K562 (cell line): ENCODE data around the gene PSORS1C1. TPM values are rescaled to one million over a fixed set of nuclear protein-coding genes. Genes with fewer than 3 reads are reported as not detected.

Source experiments
- ATAC-seq: fragments of 200-7000 bp; cut with Tn5 transposase; 3 replicates; pipeline ENCODE4 v1.9.1; 2020; ENCODE audit warnings: moderate library complexity
- BruUV-seq: library from RNA; stranded (reverse); fragments of 400-500 nt; replicated peaks from 2 replicates; lab custom pipeline; 2021; lab: Mats Ljungman, UMichigan
- CTCF ChIA-PET: fragments of 300-600 bp; formaldehyde crosslinking; extraction: SDS; loops from one replicate; lab custom pipeline; 2021; ENCODE audit warnings: low intra/inter-chr PET ratio; lab: Yijun Ruan, JAX
- POLR2A ChIA-PET: fragments of 300-600, 350-650 bp; sonication (Branson Sonifier 250); formaldehyde crosslinking; extraction: SDS; loops from one replicate; lab custom pipeline; 2021; ENCODE audit warnings: antibody characterized with exemption, inconsistent platforms; lab: Yijun Ruan, JAX
- DNase-seq, 4 experiments: peaks; one replicate each; pipeline versions ENCODE4 v3.0.0 to v3.0.0-alpha.2; 2011 to 2018; ENCODE audit warnings: low spot score in 3 of 4, mixed read lengths in 3 of 4; ENCODE audit errors: extremely low read depth in 1 of 4
- FAIRE-seq: peaks from 2 replicates; lab custom pipeline; 2011; peaks lifted over from hg19 to GRCh38; lab: Jason Lieb, UNC
- H2AFZ ChIP-seq: 2 replicates; pipeline ENCODE4 v1.6.0; 2011; ENCODE audit warnings: low read depth, low read length, control low read depth, inconsistent platforms
- H3K27ac ChIP-seq: fragments of 200-600 bp; 3 replicates; pipeline ENCODE4 v1.8.0; 2011; ENCODE audit warnings: low read depth, mild to moderate bottlenecking, control low read depth, inconsistent platforms, low read length, moderate library complexity, mixed read lengths; ENCODE audit errors: extremely low read depth
- H3K27me3 ChIP-seq, 2 experiments: fragments of 300-600 bp in 1 of 2; 2 replicates in 1 of 2; 3 replicates in 1 of 2; pipeline versions ENCODE4 v1.6.0 to v1.8.0; 2011; ENCODE audit warnings: inconsistent platforms in 2 of 2, low read length in 2 of 2, mild to moderate bottlenecking in 1 of 2, mixed read lengths in 1 of 2, moderate library complexity in 1 of 2; ENCODE audit not compliant: control insufficient read depth in 2 of 2, insufficient read depth in 2 of 2
- H3K36me3 ChIP-seq: fragments of 300-600 bp; 3 replicates; pipeline ENCODE4 v1.8.0; 2011; ENCODE audit warnings: mild to moderate bottlenecking, low read length, inconsistent platforms; ENCODE audit not compliant: control insufficient read depth, insufficient read depth
- H3K4me1 ChIP-seq, 2 experiments: fragments of 200-600 bp in 1 of 2; replicated peaks in 1 of 2; 2 replicates in 1 of 2; 3 replicates in 1 of 2; pipeline versions ENCODE4 v1.5.1 to v1.8.0; 2011; ENCODE audit warnings: inconsistent platforms in 2 of 2, low read length in 2 of 2, mild to moderate bottlenecking in 1 of 2, mixed read lengths in 1 of 2, moderate library complexity in 1 of 2; ENCODE audit not compliant: control insufficient read depth in 2 of 2, insufficient read depth in 2 of 2
- H3K4me2 ChIP-seq: 2 replicates; pipeline ENCODE4 v1.6.1; 2011; ENCODE audit warnings: low read length, control low read depth, inconsistent platforms, mixed read lengths; ENCODE audit not compliant: insufficient read depth
- H3K4me3 ChIP-seq: fragments of 200-600 bp; sonication (generic), shearing (Covaris generic); 2 replicates; pipeline ENCODE4 v1.5.1; 2016; ENCODE audit warnings: control low read depth, inconsistent platforms
- H3K79me2 ChIP-seq: fragments of 200-600 bp; 3 replicates; pipeline ENCODE4 v1.8.0; 2011; ENCODE audit warnings: low read length, inconsistent platforms; ENCODE audit not compliant: control insufficient read depth, insufficient read depth
- H3K9ac ChIP-seq, 2 experiments: 2 replicates each; pipeline versions ENCODE4 v1.6.0 to v1.6.1; 2011; ENCODE audit warnings: low read depth in 2 of 2, low read length in 2 of 2, control low read depth in 1 of 2, inconsistent platforms in 1 of 2, mild to moderate bottlenecking in 1 of 2, mixed read lengths in 1 of 2; ENCODE audit not compliant: insufficient read depth in 1 of 2
- H3K9me1 ChIP-seq: one replicate; pipeline ENCODE4 v1.6.0; 2011; ENCODE audit warnings: inconsistent platforms, mild to moderate bottlenecking, low read length, moderate library complexity; ENCODE audit not compliant: control insufficient read depth, insufficient read depth
- H3K9me3 ChIP-seq: replicated peaks from 2 replicates; pipeline ENCODE4 v1.5.1; 2011; ENCODE audit warnings: low read depth, low read length, inconsistent platforms; ENCODE audit not compliant: control insufficient read depth, insufficient read depth
- H4K20me1 ChIP-seq: replicated peaks from 2 replicates; pipeline ENCODE4 v1.6.1; 2011; ENCODE audit warnings: low read length, inconsistent platforms, mixed read lengths; ENCODE audit not compliant: control insufficient read depth, insufficient read depth
- FOXA1 ChIP-seq: fragments of 450-650 bp; IDR thresholded peaks from 2 replicates; pipeline ENCODE4 v1.6.1; 2016; ENCODE audit warnings: mild to moderate bottlenecking, borderline replicate concordance
- HMGN3 ChIP-seq: IDR thresholded peaks from 2 replicates; pipeline ENCODE4 v1.6.1; 2011; ENCODE audit warnings: borderline replicate concordance, low read depth, mild to moderate bottlenecking, mixed read lengths, low read length; ENCODE audit not compliant: insufficient read length; ENCODE audit errors: extremely low read depth
- KDM4B ChIP-seq, 2 experiments: fragments of 450-650 bp in 1 of 2; sonication (generic) in 1 of 2; IDR thresholded peaks; 2 replicates each; pipeline ENCODE4 v1.6.1; 2016 to 2017; ENCODE audit warnings: borderline replicate concordance in 2 of 2, antibody characterized with exemption in 1 of 2, low read depth in 1 of 2, mild to moderate bottlenecking in 1 of 2
- KLF10 ChIP-seq: fragments of 250-450 bp; sonication (Bioruptor Pico); IDR thresholded peaks from 2 replicates; pipeline ENCODE4 v1.6.1; 2021; ENCODE audit warnings: matching md5 sums
- POLR2AphosphoS5 ChIP-seq: IDR thresholded peaks from 2 replicates; pipeline ENCODE4 v1.6.1; 2011; ENCODE audit warnings: mild to moderate bottlenecking, low read depth, low read length, moderate library complexity; ENCODE audit not compliant: control insufficient read depth, insufficient read depth
- PYGO2 ChIP-seq: fragments of 450-650 bp; IDR thresholded peaks from 2 replicates; pipeline ENCODE4 v1.6.1; 2016; ENCODE audit warnings: mild to moderate bottlenecking, missing genetic modification characterization, moderate library complexity, missing compliant biosample characterization
- SIN3A ChIP-seq, 2 experiments: fragments of 150-350 bp in 1 of 2; IDR thresholded peaks; 2 replicates each; pipeline ENCODE4 v1.6.1; 2011 to 2016; ENCODE audit warnings: borderline replicate concordance in 2 of 2, low read depth in 2 of 2, low read length in 2 of 2, mild to moderate bottlenecking in 2 of 2, moderate library complexity in 2 of 2; ENCODE audit not compliant: control insufficient read depth in 1 of 2
- SLC30A9 ChIP-seq: fragments of 250-450 bp; sonication (Bioruptor Pico); IDR thresholded peaks from 2 replicates; pipeline ENCODE4 v1.8.0; 2022; ENCODE audit warnings: mild to moderate bottlenecking, moderate library complexity
- SP2 ChIP-seq: IDR thresholded peaks from 2 replicates; pipeline ENCODE4 v1.6.1; 2011; ENCODE audit warnings: mild to moderate bottlenecking, low read depth, low read length, moderate library complexity; ENCODE audit not compliant: poor library complexity, severe bottlenecking; ENCODE audit errors: extremely low read depth
- ZNF311 ChIP-seq: fragments of 250-450 bp; sonication (Bioruptor Pico); IDR thresholded peaks from 2 replicates; pipeline ENCODE4 v1.4.0; 2020; ENCODE audit warnings: mild to moderate bottlenecking, moderate library complexity
- ZNF699 ChIP-seq: fragments of 250-450 bp; sonication (Bioruptor Pico); IDR thresholded peaks from 2 replicates; pipeline ENCODE4 v1.8.0; 2021; ENCODE audit warnings: mild to moderate bottlenecking, moderate library complexity; ENCODE audit not compliant: insufficient replicate concordance
- ZNF76 ChIP-seq: fragments of 250-450 bp; sonication (Bioruptor Pico); IDR thresholded peaks from 2 replicates; pipeline ENCODE4 v1.4.0; 2020; ENCODE audit warnings: mild to moderate bottlenecking, moderate library complexity, borderline replicate concordance
- WGBS: fragments of 100-300 bp; shearing (Covaris generic); methylation state at CpG from one replicate; pipeline ENCODE4 v1.1.6; 2016; ENCODE audit warnings: low coverage, mixed read lengths; ENCODE audit not compliant: insufficient coverage; ENCODE audit errors: missing lambda C conversion rate; 5-methylcytosine and 5-hydroxymethylcytosine counted together
- in situ Hi-C: fragments of 300-500 bp; cut with MboI; formaldehyde crosslinking; loops from 4 replicates; pipeline ENCODE4 v1.15.0; 2018; ENCODE audit warnings: inconsistent platforms, mixed read lengths
- intact Hi-C: fragments of 100-400 bp; cut with micrococcal nuclease; formaldehyde crosslinking; loops from 2 replicates; pipeline ENCODE4 v1.14.2; 2022
- polyA plus RNA-seq, 8 experiments: library from polyadenylated mRNA; depleted of rRNA in 4 of 8; stranded (reverse) in 5 of 8; unstranded in 3 of 8; fragments of >200 nt; fragmentation: Nextera tagmentation in 2 of 8; fragmentation: Illumina TruSeq in 1 of 8; extraction: Ambion mirVana in 2 of 8; extraction: Trizol in 1 of 8; gene quantifications; 2 replicates each; pipeline versions ENCODE4 v1.2.1 to v1.2.3, GENCODE V29; 2011 to 2014; ENCODE audit warnings: inconsistent platforms in 1 of 8, missing spikeins in 1 of 8
- total RNA-seq, 7 experiments: library from RNA; depleted of rRNA in 6 of 7; stranded (reverse); fragments of >200 nt in 6 of 7; fragmentation: Illumina TruSeq in 2 of 7; extraction: Trizol in 2 of 7; gene quantifications; 2 replicates each; pipeline versions ENCODE4 v1.2.1 to v1.2.3, GENCODE V29; 2011 to 2021; ENCODE audit warnings: low replicate concordance in 1 of 7
- TF ChIP-seq, protein P1 (sequence below), 2 experiments: IDR thresholded peaks; 2 replicates each; pipeline ENCODE4 v1.6.1; 2012; ENCODE audit warnings: improper control_type of control experiment in 2 of 2, low read depth in 2 of 2, low read length in 2 of 2, borderline replicate concordance in 1 of 2

The PSORS1C1 gene
- total and polyA plus RNA-seq, 9 of the 15 experiments (the other 6 are each of a cell fraction or from before 2014, with no cell fraction given): 0.11 TPM; not detected in 8

DNA sequence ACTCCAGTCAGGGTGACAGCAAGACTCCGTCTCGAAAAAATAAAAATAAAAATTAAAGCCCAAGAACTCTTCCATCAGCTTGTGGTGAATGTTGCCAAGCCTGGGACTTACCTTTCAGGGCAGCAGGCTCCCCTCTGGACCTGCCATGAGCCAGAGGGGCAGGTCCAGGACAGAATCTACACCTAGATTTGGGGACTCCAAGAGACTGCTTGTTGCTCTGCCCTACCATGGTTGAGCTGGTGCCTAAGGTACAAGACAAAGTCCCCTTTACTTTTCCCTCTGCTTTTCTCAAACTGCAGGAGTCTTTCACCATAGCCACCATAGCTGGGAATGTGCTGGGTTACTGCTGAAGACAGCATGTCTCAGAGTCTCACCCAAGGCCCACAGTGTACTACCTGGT is 11.5 kb upstream of the PSORS1C1 start:
- in situ Hi-C loops (no loop called here), intact Hi-C loops (no loop called here)
- no peak overlapping the region for H3K9ac ChIP-seq
- ChIA-PET POLR2A (interaction anchor here (1.1 kb wide), 1 partner anchor 16 kb away, joined by 6 read pairs; no protein-coding TSS in a partner anchor), CTCF (interaction anchor here (0.5 kb wide), 1 partner anchor 1058 kb away, joined by 3 read pairs; no protein-coding TSS in a partner anchor)
- H2AFZ ChIP-seq: no peak overlapping the region
- no peak for FAIRE-seq
- no peak for ATAC-seq
- no TSS peak for BruUV-seq
- H3K4me1 ChIP-seq: no peaks in the 10 kb centered on the region; a peak in 3 of 5 replicates
- H3K9me1 ChIP-seq: no peaks in the 10 kb centered on the region
- no peaks in the 10 kb centered on the region for H3K36me3 ChIP-seq
- peaks cover 4 to 8% of the 10 kb centered on the region in 2 experiments; a peak in 3 of 5 replicates for H3K27me3 ChIP-seq
- H3K27ac ChIP-seq: no peak overlapping the region
- H3K4me3 ChIP-seq: no peak overlapping the region
- 0 out of 2 replicates have a peak, but pooled peaks cover 3% of the 10 kb centered on the region for H4K20me1 ChIP-seq
- 49% methylated on average over 2 of the region's 2 CpGs for WGBS
- no peak for DNase-seq
- H3K79me2 ChIP-seq: no peaks in the 10 kb centered on the region
- no peak overlapping the region for H3K4me2 ChIP-seq
- H3K9me3 ChIP-seq: no peaks in the 10 kb centered on the region
- TF ChIP-seq, protein P1, sequence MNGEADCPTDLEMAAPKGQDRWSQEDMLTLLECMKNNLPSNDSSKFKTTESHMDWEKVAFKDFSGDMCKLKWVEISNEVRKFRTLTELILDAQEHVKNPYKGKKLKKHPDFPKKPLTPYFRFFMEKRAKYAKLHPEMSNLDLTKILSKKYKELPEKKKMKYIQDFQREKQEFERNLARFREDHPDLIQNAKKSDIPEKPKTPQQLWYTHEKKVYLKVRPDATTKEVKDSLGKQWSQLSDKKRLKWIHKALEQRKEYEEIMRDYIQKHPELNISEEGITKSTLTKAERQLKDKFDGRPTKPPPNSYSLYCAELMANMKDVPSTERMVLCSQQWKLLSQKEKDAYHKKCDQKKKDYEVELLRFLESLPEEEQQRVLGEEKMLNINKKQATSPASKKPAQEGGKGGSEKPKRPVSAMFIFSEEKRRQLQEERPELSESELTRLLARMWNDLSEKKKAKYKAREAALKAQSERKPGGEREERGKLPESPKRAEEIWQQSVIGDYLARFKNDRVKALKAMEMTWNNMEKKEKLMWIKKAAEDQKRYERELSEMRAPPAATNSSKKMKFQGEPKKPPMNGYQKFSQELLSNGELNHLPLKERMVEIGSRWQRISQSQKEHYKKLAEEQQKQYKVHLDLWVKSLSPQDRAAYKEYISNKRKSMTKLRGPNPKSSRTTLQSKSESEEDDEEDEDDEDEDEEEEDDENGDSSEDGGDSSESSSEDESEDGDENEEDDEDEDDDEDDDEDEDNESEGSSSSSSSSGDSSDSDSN (IDR thresholded peaks at IDR 0.05; ENCODE audit: borderline replicate concordance in 1 of 2, low read depth in 2 of 2, low read length in 2 of 2): no peak
- TF ChIP-seq SIN3A (IDR thresholded peaks at IDR 0.05; ENCODE audit: borderline replicate concordance in 2 of 2, control insufficient read depth in 1 of 2, low read depth in 2 of 2, low read length in 2 of 2): no peak
- TF ChIP-seq HMGN3: no peak
- no peak for TF ChIP-seq SLC30A9 (CRISPR knock-in tag)
- TF ChIP-seq ZNF76 (CRISPR knock-in tag): no peak
- no peak for TF ChIP-seq FOXA1
- no peak for TF ChIP-seq ZNF699
- no peak for TF ChIP-seq KDM4B (IDR thresholded peaks at IDR 0.05; ENCODE audit: borderline replicate concordance in 2 of 2, low read depth in 1 of 2)
- TF ChIP-seq SP2: no peak
- TF ChIP-seq KLF10: no peak
- no peak for TF ChIP-seq ZNF311 (CRISPR knock-in tag)
- TF ChIP-seq PYGO2 (tag): no peak
- no peak for TF ChIP-seq POLR2AphosphoS5
